Activated naive CD8-positive, alpha-beta T cell treated with anti-CD3 and anti-CD28 coated beads, Interleukin-2, amount 50 U/mL, for 24 hours (primary cell): Measurements from ENCODE around the gene PHF21A.
A peak's percentile ranks its signal among the peaks of the same experiment; 100 is the strongest.

Experiments
- ATAC-seq: fragments of 150-1000 bp; cut with Tn5 transposase; one replicate; pipeline ENCODE4 v1.10.0; 2021
- DNase-seq: peaks from one replicate; pipeline ENCODE4 v3.0.0; 2021
- H3K27ac Mint-ChIP-seq: one replicate; pipeline ENCODE4 v1.8.0; 2021; ENCODE audit warnings: mild to moderate bottlenecking, mixed read lengths
- H3K27me3 Mint-ChIP-seq: one replicate; pipeline ENCODE4 v1.8.0; 2021; ENCODE audit warnings: mixed read lengths
- H3K36me3 Mint-ChIP-seq: one replicate; pipeline ENCODE4 v1.8.0; 2021; ENCODE audit warnings: low read depth, mixed read lengths
- H3K4me1 Mint-ChIP-seq: one replicate; pipeline ENCODE4 v1.8.0; 2021; ENCODE audit warnings: mixed read lengths
- H3K4me3 Mint-ChIP-seq: one replicate; pipeline ENCODE4 v1.8.0; 2021; ENCODE audit warnings: mild to moderate bottlenecking, moderate library complexity, mixed read lengths
- H3K9me3 Mint-ChIP-seq: one replicate; pipeline ENCODE4 v1.8.0; 2021; ENCODE audit warnings: mixed read lengths

PHF21A gene

GRCh38 chr11:46075168-46075567 is 46.1 kb downstream of the PHF21A start:
- ATAC-seq (no peak), DNase-seq (no peak)
- no peaks in the 10 kb centered on the region for H3K9me3 Mint-ChIP-seq
- no peaks in the 10 kb centered on the region for H3K27me3 Mint-ChIP-seq
- H3K27ac Mint-ChIP-seq = no peak overlapping the region
- H3K36me3 Mint-ChIP-seq = peaks cover 17% of the 10 kb centered on the region
- H3K4me1 Mint-ChIP-seq = peaks cover 11% of the 10 kb centered on the region
- H3K4me3 Mint-ChIP-seq = no peak overlapping the region

GRCh38 chr11:46073632-46074031 is 47.6 kb downstream of the PHF21A start:
- Mint-ChIP-seq H3K9me3 (no peaks in the 10 kb centered on the region), H3K36me3 (peaks cover 17% of the 10 kb centered on the region), H3K27me3 (no peaks in the 10 kb centered on the region), H3K4me1 (peaks cover 12% of the 10 kb centered on the region), H3K27ac (no peak overlapping the region), H3K4me3 (no peak overlapping the region)
- ATAC-seq (no peak), DNase-seq (no peak)

GRCh38 chr11:46072172-46072964 is 48.9 kb downstream of the PHF21A start:
- no peak for ATAC-seq
- Mint-ChIP-seq H3K4me3 (no peak overlapping the region), H3K27ac (no peak overlapping the region), H3K36me3 (peaks cover 17% of the 10 kb centered on the region), H3K27me3 (no peaks in the 10 kb centered on the region), H3K4me1 (peaks cover 12% of the 10 kb centered on the region), H3K9me3 (no peaks in the 10 kb centered on the region)
- DNase-seq = no peak

GRCh38 chr11:46071091-46071490 is 50.2 kb downstream of the PHF21A start:
- Mint-ChIP-seq H3K36me3 (peaks cover 21% of the 10 kb centered on the region), H3K4me3 (no peak overlapping the region), H3K4me1 (peaks cover 12% of the 10 kb centered on the region), H3K9me3 (no peaks in the 10 kb centered on the region), H3K27me3 (no peaks in the 10 kb centered on the region), H3K27ac (no peak overlapping the region)
- ATAC-seq (no peak), DNase-seq (no peak)

DNA sequence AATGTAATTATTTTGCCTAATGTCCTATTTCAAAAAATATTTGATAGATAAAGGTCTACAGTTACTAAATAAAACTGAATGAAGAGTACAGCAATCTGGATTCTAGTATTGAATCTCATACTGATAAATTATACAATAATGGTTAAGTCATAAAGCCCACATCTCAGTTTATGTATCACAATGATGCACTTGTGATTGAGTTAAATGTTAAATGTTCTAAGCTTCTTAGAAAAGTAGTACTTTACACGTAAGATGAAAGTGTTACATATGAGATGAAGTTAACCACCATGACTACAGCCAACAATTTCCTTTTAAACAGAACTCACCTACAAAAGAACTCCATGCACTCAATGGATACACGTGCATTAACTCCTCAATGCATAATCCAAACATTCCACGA is 51.7 kb downstream of the PHF21A start:
- no peak overlapping the region for H3K4me3 Mint-ChIP-seq
- no peak for ATAC-seq
- no peak for DNase-seq
- peaks cover 9% of the 10 kb centered on the region for H3K4me1 Mint-ChIP-seq
- H3K27me3 Mint-ChIP-seq = no peaks in the 10 kb centered on the region
- H3K36me3 Mint-ChIP-seq = peaks cover 19% of the 10 kb centered on the region
- no peaks in the 10 kb centered on the region for H3K9me3 Mint-ChIP-seq
- H3K27ac Mint-ChIP-seq = no peak overlapping the region

- no peak overlapping the region for H3K27ac Mint-ChIP-seq
- H3K4me3 Mint-ChIP-seq = no peak overlapping the region
- no peak for DNase-seq
- peaks cover 16% of the 10 kb centered on the region for H3K36me3 Mint-ChIP-seq
- no peaks in the 10 kb centered on the region for H3K9me3 Mint-ChIP-seq
- ATAC-seq = no peak
- no peaks in the 10 kb centered on the region for H3K27me3 Mint-ChIP-seq
- H3K4me1 Mint-ChIP-seq = peaks cover 9% of the 10 kb centered on the region
Observed at GRCh38 chr11:46066335-46066734, 54.9 kb downstream of the PHF21A start.

DNA sequence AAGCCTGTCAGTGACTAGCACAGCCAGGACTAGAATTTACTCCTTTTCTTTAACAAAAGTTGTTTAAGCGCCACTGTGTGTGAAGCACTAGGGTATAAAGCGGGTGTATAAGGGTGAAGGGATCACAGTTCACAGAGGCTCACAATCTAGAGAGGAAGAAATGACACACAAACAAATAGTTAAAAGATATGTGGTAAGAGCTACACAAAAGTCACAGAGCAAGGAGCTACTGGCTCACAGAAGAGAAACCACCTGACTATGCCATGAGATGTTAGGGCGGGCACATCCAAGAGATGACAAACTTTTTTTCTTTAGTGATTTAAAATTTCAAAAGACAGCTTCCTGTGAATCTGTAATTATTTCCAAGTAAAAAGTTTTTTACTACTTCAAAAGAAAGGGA is 55.6 kb downstream of the PHF21A start:
- no peak overlapping the region for H3K27ac Mint-ChIP-seq
- no peaks in the 10 kb centered on the region for H3K27me3 Mint-ChIP-seq
- peaks cover 16% of the 10 kb centered on the region for H3K36me3 Mint-ChIP-seq
- DNase-seq (no peak), ATAC-seq (no peak)
- no peak overlapping the region for H3K4me3 Mint-ChIP-seq
- H3K9me3 Mint-ChIP-seq = no peaks in the 10 kb centered on the region
- peaks cover 9% of the 10 kb centered on the region for H3K4me1 Mint-ChIP-seq

DNA sequence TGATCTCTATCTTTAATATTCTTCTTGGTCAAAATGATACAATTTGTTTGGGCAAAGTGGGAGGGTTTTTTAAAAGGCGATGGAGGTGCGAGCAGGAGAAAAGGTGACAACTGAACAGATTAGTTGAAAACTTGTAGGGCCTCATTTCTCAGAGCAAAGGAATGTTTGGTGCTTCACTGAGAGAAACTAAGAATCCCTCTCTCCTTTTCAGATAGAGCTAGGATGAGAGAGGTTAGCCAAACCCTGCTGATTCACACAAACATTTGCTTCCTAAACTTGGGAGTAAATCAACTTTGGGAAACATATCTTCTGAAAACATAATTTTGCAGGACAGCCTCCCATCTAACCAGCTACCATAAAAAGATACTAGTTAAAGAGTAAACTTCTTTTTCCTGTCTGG is 57.0 kb downstream of the PHF21A start:
- Mint-ChIP-seq H3K36me3 (peaks cover 16% of the 10 kb centered on the region), H3K27me3 (no peaks in the 10 kb centered on the region), H3K27ac (no peak overlapping the region), H3K9me3 (no peaks in the 10 kb centered on the region), H3K4me1 (peaks cover 7% of the 10 kb centered on the region), H3K4me3 (no peak overlapping the region)
- DNase-seq (no peak), ATAC-seq (no peak)

DNA sequence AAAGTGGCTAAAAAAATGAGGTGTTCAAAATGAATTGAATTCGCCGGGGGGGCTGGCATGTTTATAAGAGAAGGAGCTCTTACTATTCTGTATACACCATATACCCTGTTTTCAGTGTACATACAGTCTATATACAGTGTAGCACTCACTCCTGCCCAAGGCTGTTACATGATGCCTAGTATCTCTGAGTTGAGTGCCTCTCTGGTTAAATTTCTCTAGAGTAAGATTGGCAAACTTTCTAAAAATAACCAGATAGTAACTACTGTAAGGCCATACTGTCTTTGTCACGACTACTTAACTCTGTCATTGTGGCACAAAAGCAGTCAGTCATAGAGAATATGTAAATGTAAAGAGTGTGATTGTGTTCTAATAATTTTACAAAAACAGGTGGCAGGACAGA is 58.1 kb downstream of the PHF21A start:
- Mint-ChIP-seq H3K27me3 (no peaks in the 10 kb centered on the region), H3K4me3 (no peak overlapping the region), H3K36me3 (peaks cover 15% of the 10 kb centered on the region), H3K27ac (no peak overlapping the region), H3K4me1 (peaks cover 13% of the 10 kb centered on the region), H3K9me3 (no peaks in the 10 kb centered on the region)
- no peak for ATAC-seq
- no peak for DNase-seq

GRCh38 chr11:46060013-46060412 is 61.2 kb downstream of the PHF21A start:
- ATAC-seq = no peak
- no peak overlapping the region for H3K4me3 Mint-ChIP-seq
- H3K27ac Mint-ChIP-seq = no peak overlapping the region
- peaks cover 9% of the 10 kb centered on the region for H3K36me3 Mint-ChIP-seq
- peaks cover 30% of the 10 kb centered on the region for H3K4me1 Mint-ChIP-seq
- no peak for DNase-seq
- no peaks in the 10 kb centered on the region for H3K9me3 Mint-ChIP-seq
- H3K27me3 Mint-ChIP-seq = no peaks in the 10 kb centered on the region

- Mint-ChIP-seq H3K36me3 (peaks cover 10% of the 10 kb centered on the region), H3K9me3 (no peaks in the 10 kb centered on the region), H3K27ac (peak overlapping the region; percentile 56), H3K4me3 (no peak overlapping the region), H3K27me3 (no peaks in the 10 kb centered on the region), H3K4me1 (peaks cover 32% of the 10 kb centered on the region)
- ATAC-seq = peak; percentile 57
- DNase-seq = no peak
Observed at GRCh38 chr11:46057489-46057888, 63.8 kb downstream of the PHF21A start.

GRCh38 chr11:46055371-46055770 is 65.9 kb downstream of the PHF21A start:
- DNase-seq (no peak), ATAC-seq (peak; percentile 82)
- Mint-ChIP-seq H3K36me3 (peaks cover 10% of the 10 kb centered on the region), H3K27ac (no peak overlapping the region), H3K4me1 (peaks cover 32% of the 10 kb centered on the region), H3K4me3 (no peak overlapping the region), H3K9me3 (no peaks in the 10 kb centered on the region), H3K27me3 (no peaks in the 10 kb centered on the region)

GRCh38 chr11:46051102-46051501 is 70.2 kb downstream of the PHF21A start:
- H3K27ac Mint-ChIP-seq = no peak overlapping the region
- no peak for DNase-seq
- no peak for ATAC-seq
- no peaks in the 10 kb centered on the region for H3K9me3 Mint-ChIP-seq
- peaks cover 25% of the 10 kb centered on the region for H3K36me3 Mint-ChIP-seq
- H3K4me3 Mint-ChIP-seq = no peak overlapping the region
- H3K27me3 Mint-ChIP-seq = no peaks in the 10 kb centered on the region
- peaks cover 13% of the 10 kb centered on the region for H3K4me1 Mint-ChIP-seq

DNA sequence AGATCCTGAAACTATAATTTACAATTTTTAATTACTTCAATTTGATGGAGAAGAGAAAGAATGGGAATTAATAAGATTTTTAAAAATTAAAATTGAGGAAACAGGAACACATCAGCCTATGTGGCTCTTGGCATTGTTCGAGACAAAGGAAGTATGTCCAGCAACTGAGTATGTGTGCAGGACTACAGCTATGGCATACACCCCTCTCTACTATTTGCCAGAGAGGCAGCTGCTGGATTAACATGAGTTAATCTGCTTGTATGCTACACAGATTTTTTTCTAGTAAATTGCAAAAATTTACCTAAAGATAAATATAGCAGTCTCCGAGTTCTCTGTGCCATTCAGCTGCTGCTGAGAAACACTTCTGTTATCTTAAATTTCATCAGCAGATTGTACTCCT is 70.6 kb downstream of the PHF21A start:
- no peak for ATAC-seq
- Mint-ChIP-seq H3K4me1 (peaks cover 12% of the 10 kb centered on the region), H3K9me3 (no peaks in the 10 kb centered on the region)

DNA sequence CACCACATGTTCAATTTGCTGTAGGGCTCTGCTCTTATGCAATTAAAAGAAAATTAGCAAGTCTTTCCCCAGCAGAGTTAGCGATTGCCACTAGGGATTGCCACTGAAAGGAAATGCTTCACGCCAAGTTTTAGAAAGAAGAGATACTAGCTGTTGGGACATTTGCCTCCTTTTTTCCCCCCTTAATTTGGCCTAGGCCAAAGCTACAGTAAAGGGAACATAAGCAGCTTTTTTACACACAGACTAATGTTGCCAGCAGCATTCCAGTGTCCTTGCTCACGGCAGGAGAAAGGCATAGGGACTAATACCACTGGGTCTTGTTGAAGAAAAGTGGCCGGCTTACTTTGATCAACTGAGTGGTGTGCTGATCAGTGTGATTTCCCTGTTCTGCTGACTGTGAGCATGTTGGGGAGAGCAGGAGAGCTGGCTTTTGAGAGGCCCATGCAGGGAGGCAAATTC is 71.2 kb downstream of the PHF21A start:
- no peaks in the 10 kb centered on the region for H3K27me3 Mint-ChIP-seq
- H3K4me1 Mint-ChIP-seq = peaks cover 5% of the 10 kb centered on the region
- DNase-seq (no peak), ATAC-seq (no peak)
- H3K27ac Mint-ChIP-seq = no peak overlapping the region
- H3K36me3 Mint-ChIP-seq = peaks cover 25% of the 10 kb centered on the region
- no peaks in the 10 kb centered on the region for H3K9me3 Mint-ChIP-seq
- no peak overlapping the region for H3K4me3 Mint-ChIP-seq

More for the DNA sequence above, 70.6 kb downstream of the PHF21A start:
- no peak for DNase-seq
- peaks cover 25% of the 10 kb centered on the region for H3K36me3 Mint-ChIP-seq
- no peak overlapping the region for H3K4me3 Mint-ChIP-seq
- H3K27ac Mint-ChIP-seq = no peak overlapping the region
- H3K27me3 Mint-ChIP-seq = no peaks in the 10 kb centered on the region
